ENCODE measurements around the gene GTF3C5.
"Not testable (repeated sequence)": the region's sequence is repeated elsewhere in the genome, so short reads cannot be mapped to it uniquely, and the experiment has no call there.

Gene GTF3C5

GRCh38 chr9:133070985-133071384, 40.2 kb downstream of the GTF3C5 start:
- not testable (repeated sequence) for DNase-seq (ENCODE audit: low read depth)

GRCh38 chr9:133071484-133072150, 40.8 kb downstream of the GTF3C5 start:
- no peak for DNase-seq (ENCODE audit: low read depth)

GRCh38 chr9:133072210-133072609, 41.4 kb downstream of the GTF3C5 start:
- DNase-seq (ENCODE audit: low read depth), result not testable (repeated sequence)

GRCh38 chr9:133073086-133074014, 42.6 kb downstream of the GTF3C5 start:
- DNase-seq (ENCODE audit: low read depth), result no peak

GRCh38 chr9:133074111-133074651, 43.4 kb downstream of the GTF3C5 start:
- DNase-seq (ENCODE audit: low read depth), result no peak

GRCh38 chr9:133075925-133076630, 45.3 kb downstream of the GTF3C5 start:
- no peak for DNase-seq (ENCODE audit: low read depth)

GRCh38 chr9:133076691-133077090, 45.9 kb downstream of the GTF3C5 start:
- DNase-seq (ENCODE audit: low read depth), result no peak

- no peak for DNase-seq (ENCODE audit: low read depth)
These were observed 47.7 kb downstream of the GTF3C5 start for GRCh38 chr9:133078486-133078885.

GRCh38 chr9:133080161-133080560, 49.4 kb downstream of the GTF3C5 start:
- DNase-seq (ENCODE audit: low read depth), result no peak

- DNase-seq (ENCODE audit: low read depth), result not testable (repeated sequence)
These were observed 50.3 kb downstream of the GTF3C5 start for GRCh38 chr9:133080786-133081779.

- not testable (repeated sequence) for DNase-seq (ENCODE audit: low read depth)
These were observed 51.3 kb downstream of the GTF3C5 start for GRCh38 chr9:133081957-133082644.

GRCh38 chr9:133083688-133084087, 52.9 kb downstream of the GTF3C5 start:
- not testable (repeated sequence) for DNase-seq (ENCODE audit: low read depth)

- not testable (repeated sequence) for DNase-seq (ENCODE audit: low read depth)
These were observed 55.5 kb downstream of the GTF3C5 start for GRCh38 chr9:133086212-133086860.

- DNase-seq (ENCODE audit: low read depth), result no peak
These were observed 56.1 kb downstream of the GTF3C5 start for GRCh38 chr9:133086894-133087293.

GRCh38 chr9:133087429-133088145, 56.8 kb downstream of the GTF3C5 start:
- DNase-seq (ENCODE audit: low read depth), result no peak

GRCh38 chr9:133088146-133088750, 57.5 kb downstream of the GTF3C5 start:
- no peak for DNase-seq (ENCODE audit: low read depth)

GRCh38 chr9:133088756-133089155, 58.0 kb downstream of the GTF3C5 start:
- DNase-seq (ENCODE audit: low read depth), result no peak

- DNase-seq (ENCODE audit: low read depth), result no peak
These were observed 58.5 kb downstream of the GTF3C5 start for GRCh38 chr9:133089271-133089671.

GRCh38 chr9:133090187-133090586, 59.4 kb downstream of the GTF3C5 start:
- DNase-seq (ENCODE audit: low read depth), result no peak

Measured in T follicular helper cell (primary cell).